ENCODE data around the gene MBD2. TPM values are rescaled to one million over a fixed set of nuclear protein-coding genes. Genes with fewer than 3 reads are reported as not detected.

MBD2 gene
- total and polyA plus RNA-seq, 9 donors: 21.9 to 59.0 (median 45.0) TPM

DNA sequence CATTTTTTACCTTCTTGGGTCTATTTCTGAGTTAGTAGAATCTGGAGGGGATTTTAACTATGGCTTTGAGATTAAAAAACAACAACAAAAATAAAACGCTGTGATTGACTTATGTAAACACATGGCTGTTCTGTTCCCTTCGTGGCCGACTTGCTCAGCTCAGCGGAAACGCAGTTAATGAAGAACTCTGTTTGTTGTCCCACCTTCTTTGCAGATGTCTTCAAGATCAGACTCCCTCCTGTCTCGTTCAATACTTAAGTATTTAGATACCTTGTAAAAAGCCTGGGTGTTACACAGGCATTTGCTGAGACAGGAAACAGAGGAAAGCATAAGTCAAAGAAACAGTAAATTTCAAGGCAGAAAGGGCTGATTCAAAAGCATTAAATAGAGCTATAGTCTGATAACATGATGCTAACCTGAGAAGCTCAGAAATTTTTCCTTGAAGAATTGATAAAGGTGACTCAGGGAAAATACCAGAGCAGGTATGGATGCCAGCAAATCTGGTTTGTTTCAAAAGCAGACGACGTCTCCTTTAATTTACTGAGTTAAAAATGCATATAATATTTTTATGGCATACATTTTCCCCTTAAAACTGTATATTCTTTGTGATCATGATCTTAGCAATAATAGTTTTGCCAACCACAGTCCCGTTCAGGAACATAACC lies 23.2 kb upstream of the MBD2 start:
- intact Hi-C loops (cut with DNase I): no loop called here
- Histone ChIP-seq H3K4me3 (no peak overlapping the region), H3K9me3 (no peaks in the 10 kb centered on the region), H3K27me3 (no peaks in the 10 kb centered on the region), H3K36me3 (no peaks in the 10 kb centered on the region), H3K27ac (no peak overlapping the region), H3K4me1 (ENCODE audit: insufficient read depth) (no peaks in the 10 kb centered on the region)
- TF ChIP-seq EP300 (IDR thresholded peaks at IDR 0.05): no peak
- TF ChIP-seq CTCF (IDR thresholded peaks at IDR 0.05): no peak
- no peak for DNase-seq
- 51 to 58% (median 58%) methylated on average over 9 of the region's 9 CpGs for WGBS, 3 donors

DNA sequence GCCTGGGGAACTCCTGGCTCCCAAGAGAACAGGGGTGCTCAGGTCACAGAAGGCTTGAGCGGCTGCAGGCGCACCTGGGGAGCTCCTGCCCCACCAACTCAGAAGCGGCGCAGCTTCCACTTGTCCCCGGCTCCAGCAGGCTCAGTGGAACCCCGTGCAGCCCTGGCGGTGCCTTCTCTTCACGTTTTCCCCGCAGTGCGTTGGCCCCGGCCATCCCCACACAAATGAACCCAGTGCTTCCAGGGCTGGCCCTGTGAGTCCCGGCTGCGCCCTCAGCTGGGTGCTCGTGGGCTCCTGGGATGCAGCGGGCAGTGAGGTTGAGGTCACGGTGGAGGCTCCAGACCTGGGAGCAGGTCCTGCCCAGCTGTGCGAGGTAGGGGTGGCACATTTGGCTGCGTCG lies 17.9 kb upstream of the MBD2 start:
- Histone ChIP-seq H3K36me3 (no peaks in the 10 kb centered on the region), H3K27me3 (no peaks in the 10 kb centered on the region), H3K27ac (no peak overlapping the region), H3K4me3 (no peak overlapping the region), H3K9me3 (no peaks in the 10 kb centered on the region), H3K4me1 (ENCODE audit: insufficient read depth) (peaks cover 4% of the 10 kb centered on the region)
- 90 to 95% (median 91%) methylated on average over 19 of the region's 19 CpGs for WGBS, 3 donors
- no peak for DNase-seq
- TF ChIP-seq POLR2A (IDR thresholded peaks at IDR 0.05) (no peak), CTCF (IDR thresholded peaks at IDR 0.05) (no peak), EP300 (IDR thresholded peaks at IDR 0.05) (no peak)
- intact Hi-C loops (cut with DNase I): no loop called here

GRCh38 chr18:54241483-54241882 lies 17.0 kb upstream of the MBD2 start:
- Histone ChIP-seq H3K27ac (no peak overlapping the region), H3K36me3 (no peaks in the 10 kb centered on the region), H3K4me3 (no peak overlapping the region), H3K9me3 (no peaks in the 10 kb centered on the region), H3K27me3 (no peaks in the 10 kb centered on the region), H3K4me1 (ENCODE audit: insufficient read depth) (peaks cover 4% of the 10 kb centered on the region)
- no peak for TF ChIP-seq POLR2A (IDR thresholded peaks at IDR 0.05)
- no peak for TF ChIP-seq EP300 (IDR thresholded peaks at IDR 0.05)
- no peak for TF ChIP-seq CTCF (IDR thresholded peaks at IDR 0.05)
- intact Hi-C loops (cut with DNase I): no loop called here
- 70 to 83% (median 70%) methylated on average over 4 of the region's 4 CpGs for WGBS, 3 donors
- DNase-seq: no peak

- intact Hi-C loops (cut with DNase I): no loop called here
- Histone ChIP-seq H3K36me3 (no peaks in the 10 kb centered on the region), H3K4me3 (no peak overlapping the region), H3K27ac (no peak overlapping the region), H3K4me1 (ENCODE audit: insufficient read depth) (peaks cover 4% of the 10 kb centered on the region), H3K9me3 (no peaks in the 10 kb centered on the region), H3K27me3 (no peaks in the 10 kb centered on the region)
- no peak for DNase-seq
- 68 to 80% (median 70%) methylated on average over 13 of the region's 13 CpGs for WGBS, 3 donors
- TF ChIP-seq EP300 (IDR thresholded peaks at IDR 0.05): no peak
- no peak for TF ChIP-seq CTCF (IDR thresholded peaks at IDR 0.05)
- TF ChIP-seq POLR2A (IDR thresholded peaks at IDR 0.05): no peak
Measured at GRCh38 chr18:54240629-54241107, 16.2 kb upstream of the MBD2 start.
